HepG2 (cell line): ENCODE results near the gene PHYHIPL. TPM values are rescaled to one million over a fixed set of nuclear protein-coding genes. Genes with fewer than 3 reads are reported as not detected.

ENCODE experiments used
- ATAC-seq: fragments of 200-7000 bp; cut with Tn5 transposase; 3 replicates; pipeline ENCODE4 v1.9.1; 2020; ENCODE audit warnings: mild to moderate bottlenecking, moderate library complexity
- BruUV-seq: library from RNA; stranded (reverse); fragments of 400-500 nt; replicated peaks from 2 replicates; lab custom pipeline; 2021; lab: Mats Ljungman, UMichigan
- CTCF ChIA-PET: fragments of 300-600 bp; formaldehyde crosslinking; extraction: SDS; loops from one replicate; lab custom pipeline; 2021; ENCODE audit warnings: low total read pairs, inconsistent platforms, low intra/inter-chr PET ratio; lab: Yijun Ruan, JAX
- POLR2A ChIA-PET: fragments of 350-600 bp; sonication (Branson Sonifier 250); formaldehyde crosslinking; loops from one replicate; lab custom pipeline; 2020; ENCODE audit warnings: antibody characterized with exemption, inconsistent platforms; lab: Yijun Ruan, JAX
- DNase-seq: peaks from one replicate; pipeline ENCODE4 v3.0.0-alpha.2; 2015; ENCODE audit warnings: low spot score
- FAIRE-seq: peaks from 3 replicates; lab custom pipeline; 2011; peaks lifted over from hg19 to GRCh38; lab: Jason Lieb, UNC
- H2AFZ ChIP-seq: one replicate; pipeline ENCODE4 v1.6.1; 2011; ENCODE audit warnings: low read length, inconsistent platforms
- H3K27ac ChIP-seq: fragments of 300-600 bp; 3 replicates; pipeline ENCODE4 v1.8.0; 2011; ENCODE audit warnings: mixed run types, mild to moderate bottlenecking, mixed read lengths, low read length, inconsistent platforms; ENCODE audit not compliant: insufficient read depth; ENCODE audit errors: extremely low read length
- H3K27me3 ChIP-seq, 2 experiments: fragments of 200-600 bp in 1 of 2; 2 replicates in 1 of 2; 3 replicates in 1 of 2; pipeline versions ENCODE4 v1.6.0 to v1.8.0; 2011; ENCODE audit warnings: low read length in 2 of 2, mild to moderate bottlenecking in 2 of 2, moderate library complexity in 2 of 2, inconsistent platforms in 1 of 2; ENCODE audit not compliant: insufficient read depth in 2 of 2, control insufficient read depth in 1 of 2
- H3K36me3 ChIP-seq, 2 experiments: fragments of 200-600 bp in 1 of 2; replicated peaks in 1 of 2; 2 replicates in 1 of 2; 3 replicates in 1 of 2; pipeline versions ENCODE4 v1.5.1 to v1.8.0; 2011; ENCODE audit warnings: low read length in 2 of 2, inconsistent platforms in 1 of 2; ENCODE audit not compliant: insufficient read depth in 2 of 2, control insufficient read depth in 1 of 2
- H3K4me1 ChIP-seq: 2 replicates; pipeline ENCODE4 v1.5.1; 2012; ENCODE audit warnings: low read length, inconsistent platforms; ENCODE audit not compliant: insufficient read depth
- H3K4me2 ChIP-seq: 2 replicates; pipeline ENCODE4 v1.6.0; 2011; ENCODE audit warnings: low read depth, low read length, inconsistent platforms
- H3K4me3 ChIP-seq, 3 experiments: fragments of 200-600 bp in 1 of 3; sonication (generic), shearing (Covaris generic) in 1 of 3; replicated peaks in 1 of 3; 2 replicates each; pipeline ENCODE4 v1.5.1; 2011 to 2016; ENCODE audit warnings: low read length in 3 of 3, inconsistent platforms in 2 of 3, low read depth in 2 of 3, mild to moderate bottlenecking in 2 of 3, control low read depth in 1 of 3, mixed read lengths in 1 of 3; ENCODE audit not compliant: insufficient read depth in 1 of 3
- H3K79me2 ChIP-seq: one replicate; pipeline ENCODE4 v1.6.1; 2011; ENCODE audit warnings: low read length, inconsistent platforms; ENCODE audit not compliant: insufficient read depth
- H3K9ac ChIP-seq: 2 replicates; pipeline ENCODE4 v1.6.0; 2011; ENCODE audit warnings: mild to moderate bottlenecking, low read depth, low read length, inconsistent platforms; ENCODE audit not compliant: insufficient read depth
- H3K9me3 ChIP-seq: 2 replicates; pipeline ENCODE4 v1.5.1; 2012; ENCODE audit warnings: mild to moderate bottlenecking, low read length
- H4K20me1 ChIP-seq: 2 replicates; pipeline ENCODE4 v1.6.0; 2011; ENCODE audit warnings: inconsistent platforms, mild to moderate bottlenecking, low read length, moderate library complexity; ENCODE audit not compliant: insufficient read depth
- ARID5B ChIP-seq: IDR thresholded peaks from 2 replicates; pipeline ENCODE4 v1.4.0; 2020; ENCODE audit warnings: mild to moderate bottlenecking, missing genetic modification reagents
- BCL6 ChIP-seq: IDR thresholded peaks from 2 replicates; pipeline ENCODE4 v1.6.1; 2016; ENCODE audit warnings: missing genetic modification reagents, missing compliant biosample characterization
- CENPX ChIP-seq: sonication (generic); formaldehyde crosslinking; IDR thresholded peaks from 2 replicates; pipeline ENCODE4 v1.9.0; 2021; ENCODE audit warnings: mild to moderate bottlenecking, missing genetic modification reagents, moderate library complexity
- DNMT3B ChIP-seq: conservative IDR thresholded peaks from 2 replicates; pipeline ENCODE4 v1.6.1; 2016; ENCODE audit warnings: missing biosample characterization, control low read depth
- FOXA1 ChIP-seq, 2 experiments: fragments of 450-650 bp in 1 of 2; sonication (generic) in 1 of 2; formaldehyde crosslinking in 1 of 2; IDR thresholded peaks; 2 replicates each; pipeline versions ENCODE4 v1.4.0 to v1.6.1; 2016 to 2020; ENCODE audit warnings: missing genetic modification reagents in 1 of 2
- GABPA ChIP-seq, 2 experiments: IDR thresholded peaks; 2 replicates each; pipeline ENCODE4 v1.6.1; 2011 to 2016; ENCODE audit warnings: low read depth in 2 of 2, low read length in 1 of 2, missing biosample characterization in 1 of 2, missing genetic modification characterization in 1 of 2
- GPN1 ChIP-seq: sonication (generic); formaldehyde crosslinking; IDR thresholded peaks from 2 replicates; pipeline ENCODE4 v1.5.1; 2020; ENCODE audit warnings: missing genetic modification reagents, borderline replicate concordance
- MED1 ChIP-seq: sonication (generic); formaldehyde crosslinking; IDR thresholded peaks from 2 replicates; pipeline ENCODE4 v1.4.0; 2020; ENCODE audit warnings: missing genetic modification reagents
- ONECUT2 ChIP-seq: sonication (generic); formaldehyde crosslinking; IDR thresholded peaks from 2 replicates; pipeline ENCODE4 v1.4.0; 2020; ENCODE audit warnings: missing genetic modification reagents
- POGZ ChIP-seq: sonication (generic); formaldehyde crosslinking; IDR thresholded peaks from 2 replicates; pipeline ENCODE4 v1.4.0; 2020; ENCODE audit warnings: mild to moderate bottlenecking, missing genetic modification reagents
- POLR2AphosphoS5 ChIP-seq: IDR thresholded peaks from 2 replicates; pipeline ENCODE4 v1.6.1; 2012; ENCODE audit warnings: low read depth, low read length
- SOX13 ChIP-seq, 3 experiments: fragments of 450-650 bp in 1 of 3; sonication (generic) in 1 of 3; formaldehyde crosslinking in 1 of 3; IDR thresholded peaks in 2 of 3; conservative IDR thresholded peaks in 1 of 3; 2 replicates each; pipeline versions ENCODE4 v1.5.0 to v1.6.1; 2016 to 2020; ENCODE audit warnings: antibody characterized with exemption in 1 of 3, mild to moderate bottlenecking in 1 of 3, missing compliant biosample characterization in 1 of 3, missing genetic modification reagents in 1 of 3, moderate library complexity in 1 of 3
- SOX5 ChIP-seq: IDR thresholded peaks from 2 replicates; pipeline ENCODE4 v1.6.1; 2016; ENCODE audit warnings: borderline replicate concordance
- SSRP1 ChIP-seq: IDR thresholded peaks from 2 replicates; pipeline ENCODE4 v1.6.1; 2016; ENCODE audit warnings: control low read depth
- TARDBP ChIP-seq: sonication (generic); formaldehyde crosslinking; IDR thresholded peaks from 2 replicates; pipeline ENCODE4 v1.8.0; 2022; ENCODE audit warnings: mild to moderate bottlenecking, missing genetic modification reagents
- ZFP36 ChIP-seq: fragments of 150-350 bp; IDR thresholded peaks from 2 replicates; pipeline ENCODE4 v1.6.1; 2018; ENCODE audit warnings: borderline replicate concordance, low read length, low read depth; ENCODE audit not compliant: partially characterized antibody
- ZIK1 ChIP-seq: sonication (generic); formaldehyde crosslinking; IDR thresholded peaks from 2 replicates; pipeline ENCODE4 v1.5.0; 2020; ENCODE audit warnings: mild to moderate bottlenecking, low read depth, missing genetic modification reagents, borderline replicate concordance
- ZNF124 ChIP-seq: sonication (generic); formaldehyde crosslinking; IDR thresholded peaks from 2 replicates; pipeline ENCODE4 v1.4.0; 2020; ENCODE audit warnings: missing genetic modification reagents
- ZNF331 ChIP-seq: sonication (generic); formaldehyde crosslinking; IDR thresholded peaks from 2 replicates; pipeline ENCODE4 v1.4.0; 2020; ENCODE audit warnings: missing genetic modification reagents
- ZNF614 ChIP-seq: IDR thresholded peaks from 2 replicates; pipeline ENCODE4 v1.6.1; 2018; ENCODE audit warnings: missing biosample characterization, missing genetic modification reagents, inconsistent platforms, borderline replicate concordance
- ZNF879 ChIP-seq: sonication (generic); formaldehyde crosslinking; IDR thresholded peaks from 2 replicates; pipeline ENCODE4 v1.8.1; 2023; ENCODE audit warnings: missing genetic modification reagents
- WGBS: methylation state at CpG from one replicate; pipeline ENCODE4 v1.1.6; 2017; ENCODE audit warnings: low lambda C conversion rate; 5-methylcytosine and 5-hydroxymethylcytosine counted together
- in situ Hi-C: cut with HindIII; loops from 2 replicates; pipeline ENCODE4 v1.10.0; 2017; ENCODE audit warnings: low pct_unique_long_range_greater_than_20kb; ENCODE audit not compliant: extremely low pct_ligation_motif_present
- intact Hi-C: fragments of 100-400 bp; cut with micrococcal nuclease; formaldehyde crosslinking; loops from one replicate; pipeline ENCODE4 v1.10.0; 2022; ENCODE audit not compliant: unreplicated experiment
- polyA plus RNA-seq, 8 experiments: library from polyadenylated mRNA; depleted of rRNA in 3 of 8; stranded (reverse) in 7 of 8; unstranded in 1 of 8; fragments of >200 nt; fragmentation: Illumina TruSeq in 4 of 8; extraction: Trizol in 4 of 8; gene quantifications; 2 replicates each; pipeline versions ENCODE4 v1.2.1 to v1.2.3, GENCODE V29; 2011 to 2016; ENCODE audit warnings: low read depth in 4 of 8, missing spikeins in 1 of 8, mixed read lengths in 1 of 8; ENCODE audit not compliant: insufficient read depth in 1 of 8
- total RNA-seq, 5 experiments: library from RNA; depleted of rRNA; stranded (reverse); fragments of >200 nt; fragmentation: Illumina TruSeq; extraction: Trizol; gene quantifications; 2 replicates each; pipeline ENCODE4 v1.2.3, GENCODE V29; 2016; ENCODE audit warnings: low read depth in 1 of 5

PHYHIPL gene
- total and polyA plus RNA-seq, 2 of the 13 experiments (the other 11 are each of a cell fraction or from before 2014, with no cell fraction given), result 40.6 to 78.5 TPM

- intact Hi-C loops (no loop called here), in situ Hi-C loops (no loop called here)
- H3K79me2 ChIP-seq, result peaks cover 100% of the 10 kb centered on the region
- no peaks in the 10 kb centered on the region for H3K9me3 ChIP-seq
- peak; percentile 76 for ATAC-seq
- peaks cover 0 to 10% of the 10 kb centered on the region in 2 experiments; a peak in 2 of 5 replicates for H3K36me3 ChIP-seq
- H3K4me1 ChIP-seq, result peaks cover 85% of the 10 kb centered on the region
- 15% methylated on average over 4 of the region's 4 CpGs for WGBS
- FAIRE-seq, result peak; percentile 66
- peak overlapping the region in 1 of 3 experiments; percentile 0; a peak in 1 of 6 replicates for H3K4me3 ChIP-seq
- no peak overlapping the region for H3K9ac ChIP-seq
- peaks cover 94% of the 10 kb centered on the region for H4K20me1 ChIP-seq
- peak; percentile 56 for DNase-seq
- CTCF ChIA-PET, result no interaction called here
- BruUV-seq, result no TSS peak
- peak overlapping the region; percentile 58 for H3K4me2 ChIP-seq
- no peak overlapping the region for H2AFZ ChIP-seq
- no peaks in the 10 kb centered on the region for H3K27me3 ChIP-seq
- POLR2A ChIA-PET, result no interaction called here
- H3K27ac ChIP-seq, result peak overlapping the region; percentile 57
- TF ChIP-seq SSRP1 (CRISPR knock-in tag) (0 out of 2 replicates have a peak, but pooled peaks have one; percentile 65), ZNF879 (no peak), ONECUT2 (CRISPR knock-in tag) (peak; percentile 92), FOXA1 (IDR thresholded peaks at IDR 0.05) (no peak), FOXA1 (CRISPR knock-in tag; IDR thresholded peaks at IDR 0.05) (peak; percentile 40; the same call in 1 of the 2 replicates), SOX5 (CRISPR knock-in tag) (peak; percentile 51; the same call in 1 of the 2 replicates), SOX13 (IDR thresholded peaks at IDR 0.05) (no peak), SOX13 (CRISPR knock-in tag; conservative IDR thresholded peaks at IDR 0.05 in 1 of 2, IDR thresholded peaks at IDR 0.05 in 1 of 2) (peak in 1 of 2 experiments; percentile 74; a peak in 2 of 4 replicates), POGZ (CRISPR knock-in tag) (peak; percentile 74), MED1 (CRISPR knock-in tag) (peak; percentile 45; the same call in 1 of the 2 replicates), ZNF331 (CRISPR knock-in tag) (peak; percentile 23; the same call in 1 of the 2 replicates), GPN1 (no peak), BCL6 (CRISPR knock-in tag) (peak; percentile 52; the same call in 1 of the 2 replicates), TARDBP (CRISPR knock-in tag) (0 out of 2 replicates have a peak, but pooled peaks have one; percentile 17), ZIK1 (no peak), GABPA (IDR thresholded peaks at IDR 0.05; ENCODE audit: low read depth, low read length) (no peak), GABPA (CRISPR knock-in tag; IDR thresholded peaks at IDR 0.05; ENCODE audit: low read depth) (0 out of 2 replicates have a peak, but pooled peaks have one; percentile 24), ZFP36 (no peak), DNMT3B (CRISPR knock-in tag) (0 out of 2 replicates have a peak, but pooled peaks have one; percentile 36), POLR2AphosphoS5 (peak; percentile 34; the same call in 1 of the 2 replicates), ZNF614 (CRISPR knock-in tag) (0 out of 2 replicates have a peak, but pooled peaks have one; percentile 24), CENPX (CRISPR knock-in tag) (no peak), ARID5B (peak; percentile 91), ZNF124 (CRISPR knock-in tag) (0 out of 2 replicates have a peak, but pooled peaks have one; percentile 31)
Measured at GRCh38 chr10:59216178-59216869, 39.9 kb downstream of the PHYHIPL start.
